RPMI7951 (cell line): ENCODE measurements around the gene BTRC. TPM values are rescaled to one million over a fixed set of nuclear protein-coding genes. Genes with fewer than 3 reads are reported as not detected.
A peak's percentile ranks its signal among the peaks of the same experiment; 100 is the strongest.
"Not testable (repeated sequence)": the region's sequence is repeated elsewhere in the genome, so short reads cannot be mapped to it uniquely, and the experiment has no call there.

Experiments
- DNase-seq: peaks from one replicate; pipeline ENCODE4 v3.0.0-alpha.2; 2012; ENCODE audit warnings: low read depth
- total RNA-seq: library from RNA; depleted of rRNA; stranded (reverse); fragments of >200 nt; shearing (Covaris generic); gene quantifications from 2 replicates; pipeline ENCODE4 v1.2.3, GENCODE V29; 2014

Gene BTRC
- total RNA-seq, 1 experiment from 2014 or later, result 7.1 TPM

GRCh38 chr10:101346177-101346576, 7.8 kb upstream of the BTRC start:
- DNase-seq, result peak; percentile 20

- no peak for DNase-seq
Observed at GRCh38 chr10:101351017-101351416, 2.9 kb upstream of the BTRC start.

GRCh38 chr10:101351477-101351876, 2.5 kb upstream of the BTRC start:
- DNase-seq, result no peak

GRCh38 chr10:101352857-101353256, 1.1 kb upstream of the BTRC start:
- not testable (repeated sequence) for DNase-seq

GRCh38 chr10:101354328-101355071, 535 bp downstream of the BTRC start:
- DNase-seq, result peak; percentile 34

GRCh38 chr10:101355072-101355706, 1.2 kb downstream of the BTRC start:
- no peak for DNase-seq

GRCh38 chr10:101356132-101356531, 2.2 kb downstream of the BTRC start:
- no peak for DNase-seq

- DNase-seq, result no peak
Observed at GRCh38 chr10:101357958-101358357, 4.0 kb downstream of the BTRC start.

- no peak for DNase-seq
Observed at GRCh38 chr10:101358706-101359300, 4.8 kb downstream of the BTRC start.

GRCh38 chr10:101360090-101360489, 6.1 kb downstream of the BTRC start:
- not testable (repeated sequence) for DNase-seq

- DNase-seq, result not testable (repeated sequence)
Observed at GRCh38 chr10:101360841-101361240, 6.9 kb downstream of the BTRC start.

GRCh38 chr10:101363850-101364400, 10.0 kb downstream of the BTRC start:
- no peak for DNase-seq

GRCh38 chr10:101364721-101365120, 10.8 kb downstream of the BTRC start:
- no peak for DNase-seq

- DNase-seq, result peak; percentile 62
Observed at GRCh38 chr10:101367569-101368453, 13.8 kb downstream of the BTRC start.

GRCh38 chr10:101373063-101373462, 19.1 kb downstream of the BTRC start:
- DNase-seq, result no peak

- DNase-seq, result not testable (repeated sequence)
Observed at GRCh38 chr10:101373993-101374392, 20.0 kb downstream of the BTRC start.

- DNase-seq, result no peak
Observed at GRCh38 chr10:101375076-101375475, 21.1 kb downstream of the BTRC start.

- DNase-seq, result no peak
Observed at GRCh38 chr10:101379663-101380352, 25.8 kb downstream of the BTRC start.

- no peak for DNase-seq
Observed at GRCh38 chr10:101380353-101381017, 26.5 kb downstream of the BTRC start.

- no peak for DNase-seq
Observed at GRCh38 chr10:101385866-101386658, 32.1 kb downstream of the BTRC start.
